K562 (cell line): ENCODE data around the gene MRPS24. TPM values are rescaled to one million over a fixed set of nuclear protein-coding genes. Genes with fewer than 3 reads are reported as not detected.

Experiments
- ATAC-seq: fragments of 200-7000 bp; cut with Tn5 transposase; 3 replicates; pipeline ENCODE4 v1.9.1; 2020; ENCODE audit warnings: moderate library complexity
- BruUV-seq: library from RNA; stranded (reverse); fragments of 400-500 nt; replicated peaks from 2 replicates; lab custom pipeline; 2021; lab: Mats Ljungman, UMichigan
- CTCF ChIA-PET: fragments of 300-600 bp; formaldehyde crosslinking; extraction: SDS; loops from one replicate; lab custom pipeline; 2021; ENCODE audit warnings: low intra/inter-chr PET ratio; lab: Yijun Ruan, JAX
- POLR2A ChIA-PET: fragments of 300-600, 350-650 bp; sonication (Branson Sonifier 250); formaldehyde crosslinking; extraction: SDS; loops from one replicate; lab custom pipeline; 2021; ENCODE audit warnings: antibody characterized with exemption, inconsistent platforms; lab: Yijun Ruan, JAX
- DNase-seq, 4 experiments: peaks; one replicate each; pipeline versions ENCODE4 v3.0.0 to v3.0.0-alpha.2; 2011 to 2018; ENCODE audit warnings: low spot score in 3 of 4, mixed read lengths in 3 of 4; ENCODE audit errors: extremely low read depth in 1 of 4
- FAIRE-seq: peaks from 2 replicates; lab custom pipeline; 2011; peaks lifted over from hg19 to GRCh38; lab: Jason Lieb, UNC
- H2AFZ ChIP-seq: 2 replicates; pipeline ENCODE4 v1.6.0; 2011; ENCODE audit warnings: low read depth, low read length, control low read depth, inconsistent platforms
- H3K27ac ChIP-seq: fragments of 200-600 bp; 3 replicates; pipeline ENCODE4 v1.8.0; 2011; ENCODE audit warnings: low read depth, mild to moderate bottlenecking, control low read depth, inconsistent platforms, low read length, moderate library complexity, mixed read lengths; ENCODE audit errors: extremely low read depth
- H3K27me3 ChIP-seq, 2 experiments: fragments of 300-600 bp in 1 of 2; 2 replicates in 1 of 2; 3 replicates in 1 of 2; pipeline versions ENCODE4 v1.6.0 to v1.8.0; 2011; ENCODE audit warnings: inconsistent platforms in 2 of 2, low read length in 2 of 2, mild to moderate bottlenecking in 1 of 2, mixed read lengths in 1 of 2, moderate library complexity in 1 of 2; ENCODE audit not compliant: control insufficient read depth in 2 of 2, insufficient read depth in 2 of 2
- H3K36me3 ChIP-seq: fragments of 300-600 bp; 3 replicates; pipeline ENCODE4 v1.8.0; 2011; ENCODE audit warnings: mild to moderate bottlenecking, low read length, inconsistent platforms; ENCODE audit not compliant: control insufficient read depth, insufficient read depth
- H3K4me1 ChIP-seq, 2 experiments: fragments of 200-600 bp in 1 of 2; replicated peaks in 1 of 2; 2 replicates in 1 of 2; 3 replicates in 1 of 2; pipeline versions ENCODE4 v1.5.1 to v1.8.0; 2011; ENCODE audit warnings: inconsistent platforms in 2 of 2, low read length in 2 of 2, mild to moderate bottlenecking in 1 of 2, mixed read lengths in 1 of 2, moderate library complexity in 1 of 2; ENCODE audit not compliant: control insufficient read depth in 2 of 2, insufficient read depth in 2 of 2
- H3K4me2 ChIP-seq: 2 replicates; pipeline ENCODE4 v1.6.1; 2011; ENCODE audit warnings: low read length, control low read depth, inconsistent platforms, mixed read lengths; ENCODE audit not compliant: insufficient read depth
- H3K4me3 ChIP-seq: fragments of 200-600 bp; sonication (generic), shearing (Covaris generic); 2 replicates; pipeline ENCODE4 v1.5.1; 2016; ENCODE audit warnings: control low read depth, inconsistent platforms
- H3K79me2 ChIP-seq: fragments of 200-600 bp; 3 replicates; pipeline ENCODE4 v1.8.0; 2011; ENCODE audit warnings: low read length, inconsistent platforms; ENCODE audit not compliant: control insufficient read depth, insufficient read depth
- H3K9ac ChIP-seq, 2 experiments: 2 replicates each; pipeline versions ENCODE4 v1.6.0 to v1.6.1; 2011; ENCODE audit warnings: low read depth in 2 of 2, low read length in 2 of 2, control low read depth in 1 of 2, inconsistent platforms in 1 of 2, mild to moderate bottlenecking in 1 of 2, mixed read lengths in 1 of 2; ENCODE audit not compliant: insufficient read depth in 1 of 2
- H3K9me1 ChIP-seq: one replicate; pipeline ENCODE4 v1.6.0; 2011; ENCODE audit warnings: inconsistent platforms, mild to moderate bottlenecking, low read length, moderate library complexity; ENCODE audit not compliant: control insufficient read depth, insufficient read depth
- H3K9me3 ChIP-seq: replicated peaks from 2 replicates; pipeline ENCODE4 v1.5.1; 2011; ENCODE audit warnings: low read depth, low read length, inconsistent platforms; ENCODE audit not compliant: control insufficient read depth, insufficient read depth
- H4K20me1 ChIP-seq: replicated peaks from 2 replicates; pipeline ENCODE4 v1.6.1; 2011; ENCODE audit warnings: low read length, inconsistent platforms, mixed read lengths; ENCODE audit not compliant: control insufficient read depth, insufficient read depth
- BMI1 ChIP-seq: fragments of 150-350 bp; IDR thresholded peaks from 2 replicates; pipeline ENCODE4 v1.6.1; 2014; ENCODE audit warnings: low read length
- CEBPG ChIP-seq, 3 experiments: fragments of 200-800 bp in 1 of 3; sonication (Bioruptor generic) in 1 of 3; sonication (generic) in 1 of 3; formaldehyde crosslinking in 1 of 3; IDR thresholded peaks in 2 of 3; conservative IDR thresholded peaks in 1 of 3; 2 replicates each; pipeline versions ENCODE4 v1.6.1 to v1.8.0; 2016 to 2022; ENCODE audit warnings: missing compliant biosample characterization in 2 of 3, missing genetic modification characterization in 2 of 3, mild to moderate bottlenecking in 1 of 3, missing genetic modification reagents in 1 of 3
- ETV5 ChIP-seq: sonication (generic); formaldehyde crosslinking; IDR thresholded peaks from 2 replicates; pipeline ENCODE4 v1.4.0; 2020; ENCODE audit warnings: low read depth, mild to moderate bottlenecking, missing genetic modification reagents
- HDAC1 ChIP-seq, 2 experiments: fragments of 450-650 bp; IDR thresholded peaks; 2 replicates each; pipeline ENCODE4 v1.6.1; 2016 to 2017; ENCODE audit warnings: inconsistent platforms in 1 of 2, mild to moderate bottlenecking in 1 of 2, moderate library complexity in 1 of 2
- JUND ChIP-seq, 2 experiments: IDR thresholded peaks; 2 replicates in 1 of 2; 3 replicates in 1 of 2; pipeline ENCODE4 v1.6.1; 2011; ENCODE audit warnings: borderline replicate concordance in 2 of 2, low read depth in 2 of 2, low read length in 2 of 2, improper control_type of control experiment in 1 of 2, missing biosample characterization in 1 of 2, missing genetic modification characterization in 1 of 2, missing genetic modification reagents in 1 of 2
- LARP7 ChIP-seq: fragments of 450-650 bp; IDR thresholded peaks from 2 replicates; pipeline ENCODE4 v1.6.1; 2016
- NCOA2 ChIP-seq, 2 experiments: fragments of 450-650 bp; IDR thresholded peaks; 2 replicates each; pipeline ENCODE4 v1.6.1; 2018; ENCODE audit warnings: mild to moderate bottlenecking in 2 of 2, moderate library complexity in 1 of 2; ENCODE audit not compliant: partially characterized antibody in 2 of 2
- ZNF121 ChIP-seq: sonication (generic); formaldehyde crosslinking; conservative IDR thresholded peaks from 2 replicates; pipeline ENCODE4 v1.8.0; 2022; ENCODE audit warnings: missing genetic modification reagents
- ZNF212 ChIP-seq: fragments of 450-650 bp; formaldehyde crosslinking; IDR thresholded peaks from 2 replicates; pipeline ENCODE4 v1.4.0; 2020; ENCODE audit warnings: mild to moderate bottlenecking
- ZNF224 ChIP-seq: sonication (generic); formaldehyde crosslinking; IDR thresholded peaks from 2 replicates; pipeline ENCODE4 v1.8.0; 2022; ENCODE audit warnings: mild to moderate bottlenecking, missing genetic modification reagents
- ZNF277 ChIP-seq: fragments of 250-450 bp; sonication (Bioruptor Pico); IDR thresholded peaks from 2 replicates; pipeline ENCODE4 v1.8.0; 2022; ENCODE audit warnings: inconsistent platforms, mild to moderate bottlenecking, moderate library complexity, borderline replicate concordance
- ZNF431 ChIP-seq: sonication (generic); formaldehyde crosslinking; IDR thresholded peaks from 2 replicates; pipeline ENCODE4 v1.8.0; 2022; ENCODE audit warnings: mild to moderate bottlenecking, missing genetic modification reagents
- ZNF79 ChIP-seq: fragments of 250-450 bp; sonication (Bioruptor Pico); IDR thresholded peaks from 2 replicates; pipeline ENCODE4 v1.4.0; 2020; ENCODE audit warnings: low read depth, mild to moderate bottlenecking, moderate library complexity
- WGBS: fragments of 100-300 bp; shearing (Covaris generic); methylation state at CpG from one replicate; pipeline ENCODE4 v1.1.6; 2016; ENCODE audit warnings: low coverage, mixed read lengths; ENCODE audit not compliant: insufficient coverage; ENCODE audit errors: missing lambda C conversion rate; 5-methylcytosine and 5-hydroxymethylcytosine counted together
- in situ Hi-C: fragments of 300-500 bp; cut with MboI; formaldehyde crosslinking; loops from 4 replicates; pipeline ENCODE4 v1.15.0; 2018; ENCODE audit warnings: inconsistent platforms, mixed read lengths
- intact Hi-C: fragments of 100-400 bp; cut with micrococcal nuclease; formaldehyde crosslinking; loops from 2 replicates; pipeline ENCODE4 v1.14.2; 2022
- polyA plus RNA-seq, 8 experiments: library from polyadenylated mRNA; depleted of rRNA in 4 of 8; stranded (reverse) in 5 of 8; unstranded in 3 of 8; fragments of >200 nt; fragmentation: Nextera tagmentation in 2 of 8; fragmentation: Illumina TruSeq in 1 of 8; extraction: Ambion mirVana in 2 of 8; extraction: Trizol in 1 of 8; gene quantifications; 2 replicates each; pipeline versions ENCODE4 v1.2.1 to v1.2.3, GENCODE V29; 2011 to 2014; ENCODE audit warnings: inconsistent platforms in 1 of 8, missing spikeins in 1 of 8
- total RNA-seq, 7 experiments: library from RNA; depleted of rRNA in 6 of 7; stranded (reverse); fragments of >200 nt in 6 of 7; fragmentation: Illumina TruSeq in 2 of 7; extraction: Trizol in 2 of 7; gene quantifications; 2 replicates each; pipeline versions ENCODE4 v1.2.1 to v1.2.3, GENCODE V29; 2011 to 2021; ENCODE audit warnings: low replicate concordance in 1 of 7

The MRPS24 gene
- total and polyA plus RNA-seq, 9 of the 15 experiments (the other 6 are each of a cell fraction or from before 2014, with no cell fraction given): 51.4 to 214 (median 169) TPM

- no peak for TF ChIP-seq ZNF431 (CRISPR knock-in tag)
- no peak for TF ChIP-seq ZNF79
- TF ChIP-seq CEBPG (CRISPR knock-in tag; IDR thresholded peaks at IDR 0.05): no peak
- TF ChIP-seq CEBPG (tag; conservative IDR thresholded peaks at IDR 0.05 in 1 of 2, IDR thresholded peaks at IDR 0.05 in 1 of 2): no peak
- TF ChIP-seq HDAC1 (IDR thresholded peaks at IDR 0.05): no peak
- TF ChIP-seq ZNF224 (CRISPR knock-in tag): no peak
- TF ChIP-seq NCOA2 (IDR thresholded peaks at IDR 0.05; ENCODE audit: partially characterized antibody in 2 of 2): no peak
- TF ChIP-seq LARP7: no peak
- no peak for TF ChIP-seq ZNF121 (CRISPR knock-in tag)
- TF ChIP-seq ETV5: no peak
- no peak for TF ChIP-seq ZNF212 (CRISPR knock-in tag)
- TF ChIP-seq, all 486 proteins: peak for 0
Observed at GRCh38 chr7:43825391-43825808, 43.9 kb downstream of the MRPS24 start (continued).

- no peaks in the 10 kb centered on the region for H3K9me1 ChIP-seq
- DNase-seq: no peak
- no peaks in the 10 kb centered on the region for H3K36me3 ChIP-seq
- no peak overlapping the region for H3K9ac ChIP-seq
- no peak overlapping the region for H3K4me2 ChIP-seq
- FAIRE-seq: peak; percentile 51
- in situ Hi-C loops (loop anchor here (25.0 kb wide), 1 partner anchor 1888 kb away; no protein-coding TSS in a partner anchor), intact Hi-C loops (no loop called here)
- no peak for ATAC-seq
- H3K9me3 ChIP-seq: no peaks in the 10 kb centered on the region; the same call in 1 of the 2 replicates
- no TSS peak for BruUV-seq
- ChIA-PET POLR2A (interaction anchor here (1.7 kb wide), 1 partner anchor 12 kb away, joined by 4 read pairs; no protein-coding TSS in a partner anchor), CTCF (interaction anchor here (0.6 kb wide), 1 partner anchor 365 kb away, joined by 3 read pairs; no protein-coding TSS in a partner anchor)
- 0% methylated on average over 1 of the region's 1 CpG for WGBS
- no peak overlapping the region for H3K27ac ChIP-seq
- no peak overlapping the region for H3K4me3 ChIP-seq
- H3K79me2 ChIP-seq: no peaks in the 10 kb centered on the region
- H4K20me1 ChIP-seq: no peaks in the 10 kb centered on the region
- peaks cover 20 to 21% of the 10 kb centered on the region in 2 experiments for H3K27me3 ChIP-seq
- peaks cover 5 to 7% of the 10 kb centered on the region in 2 experiments; a peak in 2 of 5 replicates for H3K4me1 ChIP-seq
- H2AFZ ChIP-seq: no peak overlapping the region
- TF ChIP-seq JUND (IDR thresholded peaks at IDR 0.05; ENCODE audit: borderline replicate concordance, low read depth, low read length): 0 out of 2 replicates have a peak, but pooled peaks have one; percentile 1
- no peak; the same call in 2 of the 3 replicates for TF ChIP-seq JUND (tag; IDR thresholded peaks at IDR 0.05; ENCODE audit: borderline replicate concordance, low read depth, low read length)
- no peak for TF ChIP-seq ZNF277 (CRISPR knock-in tag)
- TF ChIP-seq BMI1: 0 out of 2 replicates have a peak, but pooled peaks have one; percentile 13
Observed at GRCh38 chr7:43824963-43825362, 44.4 kb downstream of the MRPS24 start.
